GM21786 (cell line): ENCODE measurements around the gene WWC1.

Experiments
- ATAC-seq: cut with Tn5 transposase; IDR thresholded peaks from one replicate; pipeline ENCODE4 v1.9.1; 2021; ENCODE audit not compliant: unreplicated experiment

The WWC1 gene

DNA sequence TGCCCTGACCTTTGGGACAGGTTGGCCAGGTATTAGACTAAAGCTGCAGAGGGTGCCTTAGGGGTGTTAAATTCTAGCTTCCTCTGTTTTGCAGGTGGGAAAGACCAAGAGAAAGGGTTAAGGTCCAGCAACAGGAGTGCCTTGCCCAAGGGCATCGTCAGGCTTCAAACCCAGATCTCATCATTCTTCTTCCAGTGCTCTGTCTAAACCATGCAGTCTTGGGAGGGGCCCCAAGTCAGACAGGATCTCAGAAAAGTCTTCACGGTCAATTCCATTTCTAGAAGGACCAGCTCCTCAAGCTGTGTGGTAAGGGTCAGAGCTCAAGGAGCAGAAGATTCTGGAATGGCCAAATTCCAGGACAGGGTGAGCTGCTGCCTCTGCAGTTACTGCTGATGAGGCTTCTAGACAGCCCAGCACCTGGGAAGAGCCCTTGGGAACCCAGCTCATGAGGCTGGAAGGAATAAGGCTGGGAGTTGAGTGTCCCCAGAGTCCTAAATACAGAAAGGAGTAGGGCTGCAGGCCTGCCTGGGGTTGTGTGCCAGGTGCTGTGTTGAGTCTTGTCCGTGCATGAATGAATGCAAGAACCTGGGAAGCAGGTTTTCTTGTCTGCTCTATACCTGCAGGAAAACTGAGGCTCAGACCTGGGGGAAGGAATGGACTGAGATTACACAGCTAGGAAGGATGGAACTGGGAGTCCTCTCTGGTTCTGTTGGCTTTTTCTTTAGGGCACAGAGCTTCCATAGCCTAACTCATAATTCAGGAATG lies 69.3 kb downstream of the WWC1 start:
- ATAC-seq = no peak

DNA sequence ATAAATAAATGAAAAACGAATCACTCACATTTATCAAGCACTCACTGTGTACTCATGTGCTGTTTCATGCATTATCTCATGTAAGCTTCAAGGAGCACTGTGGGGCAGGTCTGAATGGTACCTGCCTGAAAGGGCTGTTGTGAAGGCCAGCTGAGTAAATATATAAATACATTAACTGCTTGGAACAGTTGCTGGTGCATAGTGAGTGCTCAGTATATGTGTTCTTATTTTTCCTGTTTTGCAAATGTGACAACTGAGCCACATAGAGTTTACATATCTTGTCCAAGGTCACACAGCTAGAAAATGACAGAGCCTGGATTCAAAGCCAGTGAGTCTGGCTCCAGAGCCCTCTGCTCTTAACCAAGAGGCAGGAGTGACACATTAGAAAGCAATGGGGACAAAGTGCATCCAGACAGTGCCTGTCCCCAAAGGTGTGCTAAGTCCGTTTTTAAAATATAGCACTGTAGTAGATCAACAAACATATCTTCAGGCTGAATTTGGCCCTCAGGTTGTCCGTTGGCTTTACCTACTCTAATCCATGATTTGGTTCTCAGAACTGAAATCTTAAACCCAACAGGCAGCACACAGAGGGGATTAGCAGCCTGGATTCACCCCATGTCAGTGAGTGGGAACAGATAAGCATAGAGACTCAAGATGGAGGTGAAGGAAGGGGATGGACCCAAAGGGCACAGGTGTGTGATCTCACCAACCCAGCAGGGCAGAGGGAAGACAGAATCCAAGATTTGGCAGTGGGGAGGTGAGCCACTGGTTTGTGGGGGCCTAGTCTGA lies 70.8 kb downstream of the WWC1 start:
- no peak for ATAC-seq

- ATAC-seq = no peak
Measured at GRCh38 chr5:168364151-168364661, 72.8 kb downstream of the WWC1 start.

GRCh38 chr5:168364750-168365550 lies 73.5 kb downstream of the WWC1 start:
- no peak for ATAC-seq

DNA sequence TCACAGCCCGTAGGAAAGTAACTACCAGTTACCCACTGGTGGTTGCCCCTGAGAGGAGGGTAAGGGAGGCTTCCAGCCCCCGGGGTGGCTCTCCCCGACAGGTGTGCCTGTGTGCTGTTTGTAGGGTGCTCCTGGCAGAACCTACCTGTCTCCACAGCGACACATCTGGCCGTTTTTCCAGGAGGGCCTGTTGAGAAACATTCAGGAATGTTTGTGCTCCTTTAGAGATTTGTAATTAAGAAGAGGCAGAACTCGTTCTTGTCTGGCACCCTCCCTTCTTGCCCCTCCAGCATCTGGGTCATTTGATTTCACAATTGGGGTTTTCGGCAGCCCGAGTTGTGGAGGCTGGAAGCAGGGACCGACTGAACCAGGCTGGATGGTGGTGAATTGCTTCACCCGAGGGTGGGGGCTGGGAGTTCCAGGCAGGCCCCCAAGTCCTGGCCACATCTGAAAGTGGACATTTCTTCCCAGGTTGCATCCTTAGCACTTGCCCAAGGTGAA lies 74.2 kb downstream of the WWC1 start:
- no peak for ATAC-seq

GRCh38 chr5:168366116-168366515 lies 74.7 kb downstream of the WWC1 start:
- ATAC-seq = no peak

- ATAC-seq = no peak
Measured at GRCh38 chr5:168368854-168369253, 77.4 kb downstream of the WWC1 start.

DNA sequence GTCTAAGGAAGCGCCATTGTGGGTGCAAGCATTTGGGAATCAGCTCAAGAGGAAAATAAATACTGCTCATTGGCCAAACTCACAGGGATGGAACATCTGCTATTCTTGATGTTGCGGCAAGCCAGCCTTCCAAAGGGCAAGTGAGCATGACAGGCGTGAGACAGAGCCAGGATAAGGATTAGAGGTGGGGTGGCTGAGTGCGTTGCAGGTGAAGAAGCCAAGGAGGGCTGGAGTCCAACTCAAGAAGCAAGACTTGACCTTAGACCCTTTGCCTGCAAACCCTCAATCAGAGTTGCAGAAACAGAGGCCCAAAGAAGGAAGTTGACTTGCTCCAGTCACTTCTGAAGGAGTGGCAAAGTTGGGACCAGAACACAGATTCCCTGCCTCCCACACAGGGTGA lies 79.4 kb downstream of the WWC1 start:
- ATAC-seq = no peak

- ATAC-seq = peak; percentile 80
Measured at GRCh38 chr5:168372356-168372946, 81.0 kb downstream of the WWC1 start.

DNA sequence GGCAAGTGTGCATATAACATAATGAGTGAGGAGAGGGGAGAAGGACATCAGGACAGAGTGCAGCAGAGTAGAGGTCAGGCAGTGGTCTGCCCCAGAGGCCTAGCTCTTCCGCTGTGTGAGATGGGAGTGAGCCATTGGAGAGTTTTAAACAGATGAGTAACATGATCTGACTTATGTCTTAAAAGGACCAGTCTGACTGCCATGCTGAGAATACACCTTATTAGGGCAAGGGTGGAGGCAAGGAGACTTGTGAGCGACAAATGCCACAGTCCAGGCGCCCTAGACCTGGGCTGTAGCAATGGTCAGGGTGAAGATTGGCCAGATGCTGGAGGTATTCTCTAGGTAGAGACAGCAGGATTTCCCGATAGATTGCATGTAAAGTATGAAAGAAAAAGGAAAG lies 83.1 kb downstream of the WWC1 start:
- ATAC-seq = no peak

- no peak for ATAC-seq
Measured at GRCh38 chr5:168375214-168375613, 83.8 kb downstream of the WWC1 start.

DNA sequence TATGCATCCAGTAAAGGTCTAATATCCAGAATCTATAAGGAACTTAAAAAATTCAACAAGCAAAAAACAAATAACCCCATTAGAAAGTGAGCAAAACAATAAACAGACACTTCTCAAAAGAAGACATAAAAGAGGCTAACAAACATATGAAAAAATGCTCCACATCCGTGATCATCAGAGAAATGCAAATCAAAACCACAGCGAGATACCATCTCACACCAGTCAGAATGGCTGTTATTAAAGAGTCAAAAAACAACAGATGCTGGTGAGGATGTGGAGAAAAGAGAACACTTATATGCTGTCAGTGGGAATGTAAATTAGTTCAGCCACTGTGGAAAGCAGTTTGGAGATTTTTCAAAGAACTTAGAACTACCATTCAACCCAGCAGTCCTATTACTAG lies 86.1 kb downstream of the WWC1 start:
- ATAC-seq = no peak

- no peak for ATAC-seq
Measured at GRCh38 chr5:168378741-168379140, 87.3 kb downstream of the WWC1 start.

- no peak for ATAC-seq
Measured at GRCh38 chr5:168382421-168382820, 91.0 kb downstream of the WWC1 start.

DNA sequence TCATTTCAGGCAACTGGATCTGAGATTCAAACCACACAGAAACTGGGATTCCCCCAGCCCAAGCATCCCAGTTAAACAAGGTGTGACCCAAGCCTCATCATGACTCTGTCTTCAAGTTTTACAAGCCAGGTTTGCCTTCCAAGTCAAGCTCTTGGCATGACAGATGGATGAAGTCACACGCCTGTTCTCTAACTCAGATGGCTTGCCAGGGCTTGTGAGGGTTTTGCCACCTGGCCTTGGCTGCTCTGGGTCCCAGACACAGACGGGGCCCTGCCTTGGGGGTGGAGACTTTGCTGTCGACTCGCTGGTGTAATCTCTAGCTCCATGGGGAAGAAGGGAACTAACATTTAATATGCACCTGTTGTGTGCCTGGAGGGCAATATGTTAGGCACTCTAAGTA lies 99.0 kb downstream of the WWC1 start:
- ATAC-seq = no peak

GRCh38 chr5:168393773-168394172 lies 102.3 kb downstream of the WWC1 start:
- no peak for ATAC-seq

GRCh38 chr5:168400429-168401220 lies 109.2 kb downstream of the WWC1 start:
- ATAC-seq = no peak

GRCh38 chr5:168401226-168401625 lies 109.8 kb downstream of the WWC1 start:
- no peak for ATAC-seq

GRCh38 chr5:168401880-168402279 lies 110.4 kb downstream of the WWC1 start:
- ATAC-seq = no peak

- ATAC-seq = no peak
Measured at GRCh38 chr5:168404365-168404764, 112.9 kb downstream of the WWC1 start.
